Epithelial cell of prostate (primary cell): Measurements from ENCODE around the gene HBB.

ENCODE experiments used
- DNase-seq: peaks from one replicate; pipeline ENCODE4 v3.0.0-alpha.2; 2011; ENCODE audit warnings: low read depth, low spot score
- H3K27ac ChIP-seq: fragments of 450-650 bp; 2 replicates; pipeline ENCODE4 v1.5.1; 2017; ENCODE audit warnings: mild to moderate bottlenecking

HBB gene

DNA sequence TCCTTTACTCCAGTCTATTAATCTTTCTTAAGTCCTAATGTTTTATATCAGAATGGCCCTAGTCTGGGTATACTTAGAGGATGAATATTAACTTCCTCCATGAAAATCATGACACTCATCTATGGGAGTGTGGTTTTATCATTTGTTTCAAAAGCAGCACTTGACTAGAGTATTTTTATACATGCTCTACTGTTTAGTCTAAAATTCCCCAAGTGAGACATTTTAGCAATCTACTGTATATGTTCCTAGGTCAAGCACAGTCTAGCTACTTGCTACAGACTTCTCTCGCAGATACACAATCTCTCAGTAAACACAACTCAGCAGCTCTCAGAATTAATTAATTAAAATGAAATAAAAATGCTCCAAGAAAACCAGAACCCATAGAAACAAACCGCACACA, 2.9 kb upstream of the HBB start:
- DNase-seq, result no peak
- H3K27ac ChIP-seq, result no peak overlapping the region

DNA sequence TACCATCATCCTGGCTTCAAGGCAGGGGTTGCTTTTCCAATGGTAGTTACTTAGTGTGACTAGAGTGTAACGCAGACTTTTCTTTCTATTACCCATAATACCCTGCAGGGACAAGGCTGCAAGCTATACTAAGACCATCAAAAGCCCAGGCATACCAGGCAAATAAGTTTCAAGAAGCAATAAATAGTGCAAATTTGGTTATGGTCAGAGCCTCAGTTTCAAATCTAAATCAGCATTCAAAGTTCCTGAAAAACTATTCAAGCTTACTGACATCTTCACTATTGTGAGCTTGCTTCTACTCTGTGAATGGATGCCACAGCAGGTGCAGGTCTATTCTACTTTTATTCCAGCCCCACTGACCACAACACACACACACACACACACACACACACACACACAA, 2.5 kb upstream of the HBB start:
- H3K27ac ChIP-seq, result no peak overlapping the region
- DNase-seq, result no peak

DNA sequence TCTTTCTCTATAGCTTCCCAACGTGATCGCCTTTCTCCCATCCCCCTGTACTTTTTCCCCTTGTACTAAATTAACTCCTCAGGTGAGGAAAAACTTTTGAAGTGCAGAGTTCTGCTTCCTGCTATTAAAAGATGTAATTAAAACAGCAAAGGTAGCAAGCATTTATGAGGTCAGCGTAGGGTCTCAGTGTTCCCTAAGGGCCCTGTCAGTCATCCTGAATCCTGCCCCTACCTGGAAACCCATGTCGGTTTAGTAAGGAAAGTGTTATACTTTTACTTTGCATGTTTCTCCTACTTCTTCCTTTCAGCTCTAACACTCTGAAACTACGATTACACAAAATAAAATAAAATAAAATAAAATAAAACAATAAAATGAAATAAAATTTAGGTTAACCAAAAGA, 1.3 kb upstream of the HBB start:
- no peak for DNase-seq
- no peak overlapping the region for H3K27ac ChIP-seq

DNA sequence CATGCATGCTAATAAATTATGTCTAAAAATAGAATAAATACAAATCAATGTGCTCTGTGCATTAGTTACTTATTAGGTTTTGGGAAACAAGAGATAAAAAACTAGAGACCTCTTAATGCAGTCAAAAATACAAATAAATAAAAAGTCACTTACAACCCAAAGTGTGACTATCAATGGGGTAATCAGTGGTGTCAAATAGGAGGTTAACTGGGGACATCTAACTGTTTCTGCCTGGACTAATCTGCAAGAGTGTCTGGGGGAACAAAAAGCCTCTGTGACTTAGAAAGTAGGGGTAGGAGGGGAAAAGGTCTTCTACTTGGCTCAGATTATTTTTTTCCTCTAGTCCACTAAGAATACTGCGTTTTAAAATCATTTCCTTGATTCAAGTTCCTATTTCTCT, 810 bp upstream of the HBB start:
- no peak for DNase-seq
- no peak overlapping the region for H3K27ac ChIP-seq

DNA sequence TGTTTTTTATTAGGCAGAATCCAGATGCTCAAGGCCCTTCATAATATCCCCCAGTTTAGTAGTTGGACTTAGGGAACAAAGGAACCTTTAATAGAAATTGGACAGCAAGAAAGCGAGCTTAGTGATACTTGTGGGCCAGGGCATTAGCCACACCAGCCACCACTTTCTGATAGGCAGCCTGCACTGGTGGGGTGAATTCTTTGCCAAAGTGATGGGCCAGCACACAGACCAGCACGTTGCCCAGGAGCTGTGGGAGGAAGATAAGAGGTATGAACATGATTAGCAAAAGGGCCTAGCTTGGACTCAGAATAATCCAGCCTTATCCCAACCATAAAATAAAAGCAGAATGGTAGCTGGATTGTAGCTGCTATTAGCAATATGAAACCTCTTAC, 1.4 kb downstream of the HBB start:
- no peak overlapping the region for H3K27ac ChIP-seq
- DNase-seq, result no peak

DNA sequence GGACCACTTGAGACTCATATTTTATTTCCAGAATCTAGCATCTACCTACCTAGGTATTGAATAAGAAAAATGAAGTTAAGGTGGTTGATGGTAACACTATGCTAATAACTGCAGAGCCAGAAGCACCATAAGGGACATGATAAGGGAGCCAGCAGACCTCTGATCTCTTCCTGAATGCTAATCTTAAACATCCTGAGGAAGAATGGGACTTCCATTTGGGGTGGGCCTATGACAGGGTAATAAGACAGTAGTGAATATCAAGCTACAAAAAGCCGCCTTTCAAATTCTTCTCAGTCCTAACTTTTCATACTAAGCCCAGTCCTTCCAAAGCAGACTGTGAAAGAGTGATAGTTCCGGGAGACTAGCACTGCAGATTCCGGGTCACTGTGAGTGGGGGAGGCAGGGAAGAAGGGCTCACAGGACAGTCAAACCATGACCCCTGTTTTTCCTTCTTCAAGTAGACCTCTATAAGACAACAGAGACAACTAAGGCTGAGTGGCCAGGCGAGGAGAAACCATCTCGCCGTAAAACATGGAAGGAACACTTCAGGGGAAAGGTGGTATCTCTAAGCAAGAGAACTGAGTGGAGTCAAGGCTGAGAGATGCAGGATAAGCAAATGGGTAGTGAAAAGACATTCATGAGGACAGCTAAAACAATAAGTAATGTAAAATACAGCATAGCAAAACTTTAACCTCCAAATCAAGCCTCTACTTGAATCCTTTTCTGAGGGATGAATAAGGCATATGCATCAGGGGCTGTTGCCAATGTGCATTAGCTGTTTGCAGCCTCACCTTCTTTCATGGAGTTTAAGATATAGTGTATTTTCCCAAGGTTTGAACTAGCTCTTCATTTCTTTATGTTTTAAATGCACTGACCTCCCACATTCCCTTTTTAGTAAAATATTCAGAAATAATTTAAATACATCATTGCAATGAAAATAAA, 2.1 kb downstream of the HBB start:
- no peak for DNase-seq
- no peak overlapping the region for H3K27ac ChIP-seq

DNA sequence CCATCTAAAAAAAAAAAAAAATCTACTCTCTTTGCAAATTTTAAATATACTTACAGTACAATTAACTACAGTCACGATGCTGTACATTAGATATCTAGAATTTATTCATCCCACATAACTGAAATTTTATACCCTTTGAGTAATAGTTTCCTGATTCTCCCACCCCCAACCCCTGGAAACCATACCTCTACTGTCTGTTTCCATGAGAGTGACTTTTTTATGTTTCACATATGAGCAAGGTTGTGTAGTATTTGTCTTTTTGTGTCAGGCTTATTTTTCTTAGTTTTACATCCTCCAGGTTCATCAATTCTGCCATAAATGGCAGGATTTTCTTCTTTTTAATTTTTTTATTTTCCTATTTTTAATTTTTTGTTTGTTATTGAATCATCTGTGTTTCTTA, 3.2 kb downstream of the HBB start:
- no peak for DNase-seq

DNA sequence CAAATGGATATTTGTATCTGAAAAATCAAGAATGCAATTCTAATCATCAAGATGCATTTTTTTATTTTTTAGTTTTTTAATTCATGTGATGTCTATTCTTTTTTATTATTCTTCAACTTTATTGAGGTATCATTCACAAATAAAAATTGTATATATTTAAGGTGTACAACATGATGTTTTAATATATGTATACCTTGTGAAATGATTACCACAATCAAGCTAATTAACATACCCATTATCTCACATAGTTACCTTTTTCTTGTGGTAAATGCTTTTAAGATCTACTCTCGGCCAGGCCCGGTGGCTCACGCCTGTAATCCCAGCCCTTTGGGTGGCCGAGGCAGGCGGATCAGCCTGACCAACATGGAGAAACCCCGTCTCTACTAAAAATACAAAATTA, 3.7 kb downstream of the HBB start:
- no peak overlapping the region for H3K27ac ChIP-seq
- DNase-seq, result no peak

More for the DNA sequence above, 3.2 kb downstream of the HBB start:
- no peak overlapping the region for H3K27ac ChIP-seq

DNA sequence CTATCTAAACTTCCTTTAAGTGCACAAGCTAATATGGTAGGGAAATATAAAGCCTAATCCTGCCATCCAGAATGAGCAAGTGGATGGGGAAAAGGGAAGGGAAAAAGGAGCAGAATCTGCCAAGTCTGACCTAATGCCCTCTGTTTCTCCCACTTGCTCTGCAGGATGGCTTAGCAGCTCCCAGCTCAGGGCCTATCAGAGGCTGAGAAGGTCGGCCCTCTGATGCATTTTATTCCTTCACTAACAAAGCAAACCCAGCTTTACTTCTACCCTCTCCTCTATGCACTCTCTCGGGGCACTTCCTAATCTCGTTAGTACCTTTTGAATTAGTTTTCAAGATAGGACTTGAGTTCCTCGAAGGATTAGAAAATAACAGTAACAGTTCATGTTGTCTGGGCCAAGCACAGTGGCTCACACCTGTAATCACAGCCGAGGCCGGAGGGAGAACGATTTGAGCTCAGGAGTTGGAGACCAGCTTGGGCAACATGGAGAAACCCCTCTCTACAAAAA, 16.4 kb downstream of the HBB start:
- no peak for DNase-seq
- H3K27ac ChIP-seq, result no peak overlapping the region

DNA sequence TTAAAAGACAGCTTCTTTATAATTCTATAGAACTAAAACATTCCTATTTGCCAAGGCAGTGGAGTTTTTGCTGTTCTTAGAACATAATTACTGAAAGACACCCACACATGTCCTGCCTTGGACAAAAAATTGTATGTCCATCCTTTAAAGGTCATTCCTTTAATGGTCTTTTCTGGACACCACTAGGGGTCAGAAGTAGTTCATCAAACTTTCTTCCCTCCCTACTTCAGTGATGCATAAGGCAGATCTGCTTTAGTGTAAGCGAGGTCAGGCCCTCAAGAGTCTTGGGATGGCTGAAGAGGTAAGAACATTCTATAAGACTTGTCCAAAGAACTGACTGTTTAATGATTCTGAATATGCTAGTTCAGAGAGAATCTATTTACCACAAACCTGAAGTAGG, 22.1 kb downstream of the HBB start:
- no peak overlapping the region for H3K27ac ChIP-seq
- DNase-seq, result no peak

DNA sequence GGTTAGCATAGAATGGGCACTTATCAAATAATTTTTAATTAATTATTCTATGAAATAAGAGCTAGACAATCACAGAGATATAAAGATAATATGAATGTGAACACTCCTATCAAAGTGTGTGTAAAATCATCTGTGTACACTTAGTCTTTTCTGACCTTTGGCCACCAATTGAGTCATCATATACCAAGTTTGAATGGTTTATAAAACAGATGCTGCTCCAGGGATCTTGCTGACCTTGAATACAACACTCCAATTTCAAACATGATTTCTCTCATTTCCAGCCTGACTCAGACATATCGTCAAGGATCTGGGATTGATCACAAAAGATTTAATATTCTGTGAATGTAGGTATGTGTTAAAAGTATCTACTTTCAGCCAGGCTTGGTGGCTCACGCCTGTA, 23.5 kb downstream of the HBB start:
- H3K27ac ChIP-seq, result no peak overlapping the region
- DNase-seq, result no peak

DNA sequence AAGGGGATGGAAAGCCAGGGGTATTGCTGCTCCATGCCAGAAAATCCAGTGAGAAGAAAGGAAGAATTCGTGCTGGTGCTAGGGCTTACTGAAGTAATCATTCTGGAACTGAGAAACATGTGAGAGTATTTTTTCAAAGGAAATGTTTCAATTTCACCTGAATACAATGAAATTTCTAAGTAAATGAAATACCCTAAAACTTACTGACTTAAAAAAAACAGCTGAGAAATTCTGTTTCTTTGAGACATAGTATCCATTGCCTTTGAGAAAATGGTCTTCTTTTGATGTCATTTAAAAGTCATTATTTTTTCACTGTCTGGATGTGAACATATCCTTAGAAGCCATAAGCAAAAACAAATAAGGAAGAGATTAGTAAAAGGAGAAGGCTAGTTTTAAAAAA, 26.3 kb downstream of the HBB start, which contains the start of gene OR51V1:
TSS of gene OR51V1 (minus strand) at position 101 of the 400 bp plus-strand sequence. CDS start at position 101, 0 bp downstream.
- no peak for DNase-seq

DNA sequence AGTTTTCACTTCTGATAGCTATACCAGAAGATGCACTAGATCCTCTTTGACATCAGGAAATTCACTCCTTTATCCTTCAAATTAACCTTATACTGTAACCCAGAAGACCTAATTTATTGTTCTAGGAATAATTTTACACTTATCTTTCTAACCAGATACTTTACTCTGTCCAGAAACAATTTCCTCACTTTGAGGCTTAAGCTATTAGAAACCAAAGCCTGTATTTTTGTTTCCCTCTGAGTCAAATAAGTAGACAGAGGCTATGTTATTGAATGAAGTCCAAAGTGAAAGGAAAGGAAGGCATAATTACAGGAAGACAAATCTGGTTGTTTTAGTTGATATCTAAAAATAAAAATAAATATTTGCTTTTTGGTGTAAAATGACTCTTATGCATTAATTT, 28.6 kb downstream of the HBB start:
- H3K27ac ChIP-seq, result no peak overlapping the region
- no peak for DNase-seq

More for the DNA sequence above, 26.3 kb downstream of the HBB start, which contains the start of gene OR51V1:
- no peak within 1 kb of the TSS for H3K27ac ChIP-seq

DNA sequence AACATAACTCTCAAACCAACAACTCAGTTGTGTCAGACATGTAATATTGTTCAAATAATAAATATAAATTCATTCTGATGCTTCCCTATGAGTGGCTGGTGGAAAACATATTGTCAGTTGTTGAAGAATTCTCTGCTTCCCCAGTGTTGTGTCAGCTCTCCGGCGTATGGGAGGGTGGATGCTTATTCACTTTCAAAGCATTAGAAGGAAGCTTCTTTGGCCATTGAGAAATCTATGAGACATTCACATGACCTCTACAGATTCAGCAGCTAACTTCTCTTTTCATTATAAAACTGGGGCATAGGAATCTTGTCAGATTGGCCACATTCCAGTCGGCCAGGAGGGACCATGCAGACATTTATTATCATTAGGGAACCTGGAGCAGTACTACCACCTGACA, 29.3 kb downstream of the HBB start:
- no peak for DNase-seq
- no peak overlapping the region for H3K27ac ChIP-seq

DNA sequence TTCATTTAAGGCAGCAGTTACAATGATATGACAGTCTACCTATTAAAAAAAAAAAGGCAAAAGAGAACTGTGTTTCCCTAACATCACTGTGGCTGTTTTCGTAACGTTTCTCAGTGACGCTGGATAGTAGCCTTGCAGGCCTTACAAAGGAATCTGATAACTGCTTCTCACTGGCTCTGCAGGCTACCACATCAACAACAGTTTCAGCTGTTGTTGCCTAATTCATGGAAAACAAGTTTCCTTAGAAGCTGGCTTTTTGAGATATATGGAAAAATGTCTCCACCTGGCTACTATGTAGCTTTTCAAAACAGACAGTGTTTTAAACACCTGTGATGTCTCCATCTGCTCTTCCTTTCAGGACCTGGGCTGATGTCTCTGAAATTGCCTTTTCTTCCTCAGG, 30.1 kb downstream of the HBB start:
- no peak overlapping the region for H3K27ac ChIP-seq
- DNase-seq, result no peak

DNA sequence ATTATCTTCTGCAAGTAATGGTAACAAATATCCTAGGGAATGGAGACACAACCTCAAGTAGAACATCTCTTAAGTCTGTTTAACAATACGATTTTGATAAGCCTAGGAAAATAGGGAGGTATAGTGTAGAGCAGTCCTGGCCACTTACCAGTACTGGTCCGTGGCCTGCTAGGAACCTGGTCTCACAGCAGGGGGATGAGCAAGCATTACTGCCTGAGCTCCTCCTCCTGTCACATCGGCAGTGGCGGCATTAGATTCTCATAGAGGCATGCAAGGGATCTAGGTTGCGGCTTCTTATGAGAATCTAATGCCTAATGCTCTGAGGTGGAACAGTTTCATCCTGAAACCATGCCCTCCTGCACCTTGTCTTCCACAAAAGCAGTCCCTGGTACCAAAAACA, 30.8 kb downstream of the HBB start:
- DNase-seq, result no peak
- no peak overlapping the region for H3K27ac ChIP-seq

DNA sequence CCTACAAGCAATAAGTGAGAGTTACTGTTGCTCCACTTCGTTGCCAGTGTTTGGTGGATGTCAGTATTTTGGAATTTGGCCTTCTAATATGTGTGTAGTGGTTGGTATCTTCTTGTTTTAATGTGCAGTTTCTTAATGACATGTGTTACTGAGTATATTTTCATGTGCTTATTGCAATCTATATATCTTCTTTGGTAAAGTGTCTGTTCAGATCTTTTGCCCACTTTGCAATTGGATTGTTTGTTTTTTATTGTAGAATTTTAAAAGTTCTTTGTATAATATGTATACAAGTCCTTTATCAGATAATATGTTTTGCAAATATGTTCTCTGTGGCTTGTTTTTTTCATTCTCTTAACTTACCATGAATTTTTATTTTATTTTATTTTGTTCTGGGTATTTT, 34.1 kb downstream of the HBB start:
- H3K27ac ChIP-seq, result no peak overlapping the region
- no peak for DNase-seq

DNA sequence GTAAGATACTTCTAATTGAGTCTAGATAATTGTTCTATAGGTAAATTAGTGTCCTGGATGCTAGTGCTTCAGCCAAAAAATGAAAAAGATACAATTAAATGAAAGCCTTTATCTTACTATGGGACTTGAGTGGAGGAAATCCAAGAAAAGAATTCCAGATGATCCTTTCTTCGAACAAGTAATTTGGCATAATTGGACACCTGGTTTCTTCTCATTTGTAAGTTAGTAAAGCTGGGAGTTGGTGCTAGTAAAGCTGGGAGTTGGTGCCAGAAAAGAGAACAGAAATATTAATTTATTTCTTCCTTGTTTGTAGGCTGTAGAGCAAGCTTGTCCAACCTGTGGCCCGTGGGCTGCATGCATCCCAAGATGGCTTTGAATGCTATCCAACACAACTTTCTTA, 38.7 kb downstream of the HBB start:
- no peak overlapping the region for H3K27ac ChIP-seq
- DNase-seq, result no peak

DNA sequence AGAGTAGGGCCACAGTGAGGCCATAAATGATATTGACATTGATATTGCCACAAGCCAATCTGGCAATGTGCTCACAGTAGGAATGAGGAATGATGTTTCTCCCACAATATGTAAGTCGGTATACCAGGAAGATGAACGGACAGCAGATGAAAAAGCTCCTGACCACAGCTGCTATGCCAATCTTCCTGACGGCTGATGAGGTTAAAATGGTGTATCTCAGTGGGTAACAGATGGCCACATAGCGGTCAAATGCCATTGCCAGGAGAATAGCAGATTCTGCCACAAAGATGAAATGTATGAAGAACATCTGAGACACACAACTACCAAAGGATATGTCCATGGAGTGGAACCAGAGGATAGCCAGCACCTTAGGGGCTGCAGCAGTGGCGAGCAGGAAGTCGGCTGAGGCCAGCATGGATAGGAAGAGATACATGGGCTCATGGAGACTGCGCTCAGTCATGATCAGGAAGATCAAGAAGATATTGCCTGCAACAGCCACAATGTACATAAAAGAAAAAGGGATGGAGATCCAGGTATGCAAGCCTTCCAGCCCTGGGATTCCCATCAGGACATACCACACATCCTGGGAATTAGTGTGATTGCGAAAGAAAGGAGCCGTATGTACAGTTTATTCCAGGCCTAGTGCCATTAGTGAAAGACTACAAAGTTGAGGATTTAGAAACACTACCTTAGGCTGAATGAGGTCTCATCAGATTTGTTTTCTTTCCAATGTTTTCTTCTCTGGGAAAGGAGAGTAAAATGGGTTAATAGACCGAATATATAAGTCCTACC, 48.6 kb downstream of the HBB start:
- no peak overlapping the region for H3K27ac ChIP-seq
- no peak for DNase-seq
